Activated CD8-positive, alpha-beta memory T cell treated with anti-CD3 and anti-CD28 coated beads for 4 hours (primary cell): ENCODE data around the gene PDE8B.

Source experiments
- DNase-seq, 2 donors: peaks; one replicate each; pipeline ENCODE4 v3.0.0-alpha.2; 2020; ENCODE audit warnings: low read depth in 2 of 2

Gene PDE8B

DNA sequence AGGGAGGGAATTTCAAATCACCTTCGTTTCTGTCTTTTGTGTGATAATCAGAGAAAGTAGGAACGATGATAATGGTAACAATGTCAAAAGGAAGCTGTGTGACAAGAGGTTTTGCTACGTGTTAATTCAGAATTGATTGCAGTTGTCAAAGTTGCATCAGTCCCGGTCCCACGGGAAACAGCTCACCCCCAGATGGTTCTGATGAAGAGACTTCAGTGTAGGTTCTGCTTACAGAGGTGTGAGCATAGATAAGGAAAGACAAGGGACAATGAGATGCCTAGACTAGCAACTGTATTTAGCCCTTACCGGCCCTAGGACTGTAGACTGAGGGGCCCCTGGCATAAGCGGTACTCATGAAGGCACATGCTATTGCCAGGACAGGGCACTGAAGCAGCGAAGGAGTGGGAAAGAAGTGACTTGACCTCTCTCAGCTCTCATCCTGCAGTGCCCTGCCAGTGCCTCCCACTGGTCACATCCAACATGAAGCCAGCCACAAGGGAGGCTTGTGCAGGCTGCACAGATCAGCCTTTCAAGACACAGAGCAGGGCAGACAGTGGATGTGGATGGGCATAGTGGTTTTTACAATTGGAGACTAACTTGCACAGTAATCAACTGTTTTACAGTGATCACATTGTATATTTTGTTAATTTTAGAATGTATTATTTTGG lies 21.1 kb downstream of the PDE8B start:
- DNase-seq = no peak

DNA sequence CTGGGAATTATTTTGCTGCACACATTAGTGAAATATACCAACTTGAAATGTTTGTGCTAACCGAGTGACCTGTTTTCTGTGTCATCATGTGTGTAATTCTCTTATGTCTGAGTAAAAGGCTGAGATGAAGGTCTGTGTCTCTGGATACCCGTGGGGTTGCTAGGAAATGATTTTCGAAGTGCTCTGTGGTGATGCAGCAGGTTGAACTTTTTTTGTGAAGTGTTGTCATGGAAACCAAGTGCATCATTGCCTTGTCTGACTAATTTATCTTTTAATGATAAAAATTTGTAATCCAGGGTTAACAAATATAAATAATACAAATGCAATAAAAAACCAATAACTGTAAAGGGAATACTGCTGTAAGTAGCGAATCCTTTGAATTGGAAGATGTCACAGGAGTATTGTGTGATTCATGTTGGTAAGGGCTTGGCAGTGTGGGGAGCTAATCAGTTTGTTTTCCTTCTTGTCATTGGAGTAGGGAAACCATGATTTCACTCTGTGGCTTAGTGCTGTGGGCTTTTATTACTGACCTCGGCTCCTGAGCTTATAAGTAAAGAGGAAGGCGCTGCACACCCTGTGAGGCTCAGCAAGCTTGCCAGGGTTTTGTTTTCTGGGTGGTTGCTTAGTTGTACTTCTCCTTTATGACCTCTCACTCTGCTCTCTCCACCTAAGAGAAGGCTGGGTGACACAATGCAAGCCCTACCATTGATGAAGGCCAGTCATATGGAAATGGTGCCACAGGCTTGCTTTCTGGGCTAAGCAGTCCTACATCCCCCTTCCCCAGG lies 22.3 kb downstream of the PDE8B start:
- no peak for DNase-seq

DNA sequence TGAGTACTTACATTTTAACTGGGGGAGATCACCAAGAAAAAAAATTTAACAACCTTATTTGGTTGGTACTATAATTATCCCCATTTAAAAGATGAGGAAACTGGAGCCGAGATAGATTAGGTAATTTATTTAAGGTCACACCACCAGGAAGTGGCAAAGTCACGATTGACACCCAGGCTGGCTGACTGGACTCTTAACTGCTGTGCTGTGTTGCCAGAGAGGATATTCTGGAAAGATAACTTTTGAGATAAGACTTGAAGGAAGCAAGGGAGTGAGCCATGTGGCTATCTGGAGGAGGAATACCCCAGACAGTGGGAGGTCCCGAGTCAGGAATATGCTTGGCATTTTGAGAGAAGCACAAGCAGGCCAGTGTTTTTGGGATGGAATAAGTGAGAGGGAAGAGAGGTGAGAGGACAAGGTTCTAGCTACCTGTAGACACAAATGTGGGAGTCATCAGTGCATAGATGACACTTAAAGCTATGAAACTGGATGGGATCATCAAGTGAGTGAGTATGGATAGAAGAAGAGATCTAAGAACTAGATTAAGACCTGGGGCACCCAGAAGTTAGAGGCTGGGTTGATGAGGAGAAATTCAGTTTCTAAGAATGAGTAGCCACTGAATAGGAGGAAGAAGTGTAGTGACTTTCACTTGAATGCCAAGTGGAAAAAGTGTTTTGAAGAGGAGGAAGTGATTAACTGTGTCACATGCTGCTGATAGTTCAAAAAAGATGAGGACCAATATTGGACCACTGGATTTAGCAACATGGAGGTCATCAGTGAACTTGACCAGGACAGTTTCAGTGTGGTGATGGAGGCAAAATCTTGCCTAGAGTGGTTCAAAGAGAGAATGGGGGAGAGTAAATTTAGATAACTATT lies 25.6 kb downstream of the PDE8B start:
- DNase-seq = no peak

DNA sequence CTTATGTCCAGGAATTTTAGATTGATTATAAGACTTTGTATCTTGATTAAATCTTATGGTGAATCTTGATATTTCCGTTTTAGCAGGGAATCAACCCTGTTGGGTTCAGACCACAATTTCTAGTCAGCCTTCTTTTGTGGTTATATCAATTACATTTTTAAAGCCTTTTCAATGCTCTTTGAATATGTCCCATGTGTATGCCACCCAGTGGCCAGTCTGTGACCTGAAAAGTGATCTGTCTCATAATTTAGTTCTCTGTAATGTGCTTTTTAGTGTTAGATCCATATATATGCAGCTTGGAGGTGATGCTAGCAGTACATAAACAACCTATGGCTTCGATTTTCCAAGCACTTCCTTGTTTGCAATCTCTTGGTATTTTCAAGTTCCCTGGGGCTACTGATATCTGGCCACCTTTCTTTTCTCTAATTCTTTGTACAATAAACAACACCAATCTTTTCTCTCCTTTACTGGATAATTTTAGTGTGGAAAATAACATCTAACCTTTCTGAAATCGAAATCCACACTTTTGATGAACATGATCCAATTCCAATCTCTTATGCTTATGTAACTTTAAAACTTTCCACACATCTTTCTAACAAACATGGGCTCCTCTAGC lies 28.8 kb downstream of the PDE8B start:
- no peak for DNase-seq

DNA sequence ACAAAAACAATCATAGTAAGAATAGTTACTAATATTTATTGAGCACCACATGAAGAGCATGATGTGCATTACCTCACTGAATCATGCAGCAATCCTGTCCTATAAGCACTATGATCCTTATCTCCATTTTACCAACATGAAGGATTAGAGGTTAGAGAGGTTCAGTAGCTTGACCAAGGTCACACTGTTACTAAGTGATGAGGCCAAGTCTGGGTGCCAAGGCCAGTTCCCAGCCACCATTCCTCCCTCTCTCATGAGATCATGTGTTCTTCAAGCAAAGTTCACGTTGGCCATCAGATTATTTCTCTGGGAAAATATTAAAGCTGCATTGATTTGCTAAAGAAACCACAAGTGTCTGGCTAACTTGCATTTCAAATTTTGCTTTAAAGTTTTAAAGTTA lies 31.0 kb downstream of the PDE8B start:
- DNase-seq = no peak

DNA sequence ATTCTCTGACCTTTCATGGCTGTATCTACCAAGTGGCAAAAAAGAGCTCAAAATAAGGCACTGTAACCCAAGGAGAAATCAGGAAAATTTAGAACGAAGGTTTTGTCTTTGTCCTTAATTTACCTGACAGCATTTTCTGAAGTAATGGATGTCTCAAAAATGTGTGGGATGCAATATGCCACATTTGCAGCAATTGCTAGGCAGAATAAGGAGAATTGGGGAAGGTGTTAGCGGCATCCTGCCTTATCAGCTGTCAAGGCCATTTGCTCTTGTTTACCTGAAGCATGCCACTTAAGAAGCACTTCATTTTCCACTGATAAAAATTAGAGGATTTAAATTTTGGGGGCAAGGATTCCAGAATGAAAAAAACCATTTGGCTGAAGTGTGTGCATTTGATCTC lies 39.0 kb downstream of the PDE8B start:
- no peak for DNase-seq

DNA sequence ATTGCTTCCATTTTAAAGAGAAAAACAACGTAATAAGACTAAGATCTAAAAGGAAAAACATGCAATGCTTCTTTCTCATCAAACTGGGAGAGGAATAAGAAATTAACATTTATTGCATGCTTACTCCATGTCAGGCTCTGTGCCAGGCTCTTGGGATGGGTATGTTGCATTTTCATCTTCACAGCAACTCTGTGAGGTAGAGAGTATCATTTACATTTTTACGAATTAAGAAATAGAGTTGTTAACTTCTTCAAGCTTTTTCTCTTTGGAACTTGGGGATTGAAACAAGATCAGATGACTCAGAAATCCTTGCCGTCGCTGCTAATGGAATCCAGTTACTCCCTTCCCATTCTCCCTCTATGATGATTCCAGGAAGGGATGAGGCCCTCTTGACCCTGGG lies 39.5 kb downstream of the PDE8B start:
- no peak for DNase-seq

DNA sequence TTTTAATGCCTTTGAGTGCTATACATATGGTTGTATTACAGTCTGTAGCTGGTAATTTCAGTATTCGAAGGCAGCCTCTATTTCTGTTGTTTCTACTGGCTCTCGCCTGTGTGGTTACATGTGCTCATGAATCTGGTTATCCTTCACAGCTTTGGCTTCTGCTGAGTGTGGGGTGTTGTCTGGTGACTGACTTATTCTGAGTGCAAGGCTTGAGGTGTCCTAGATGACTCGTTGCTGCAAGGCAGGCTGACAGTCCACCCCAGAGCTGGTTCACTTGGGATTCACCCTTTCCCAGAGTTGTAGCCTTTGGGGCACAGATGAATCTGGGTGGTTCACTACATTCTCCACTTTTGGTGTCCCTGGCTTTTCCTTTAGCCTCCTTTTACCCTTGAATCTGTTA lies 41.4 kb downstream of the PDE8B start:
- no peak for DNase-seq

DNA sequence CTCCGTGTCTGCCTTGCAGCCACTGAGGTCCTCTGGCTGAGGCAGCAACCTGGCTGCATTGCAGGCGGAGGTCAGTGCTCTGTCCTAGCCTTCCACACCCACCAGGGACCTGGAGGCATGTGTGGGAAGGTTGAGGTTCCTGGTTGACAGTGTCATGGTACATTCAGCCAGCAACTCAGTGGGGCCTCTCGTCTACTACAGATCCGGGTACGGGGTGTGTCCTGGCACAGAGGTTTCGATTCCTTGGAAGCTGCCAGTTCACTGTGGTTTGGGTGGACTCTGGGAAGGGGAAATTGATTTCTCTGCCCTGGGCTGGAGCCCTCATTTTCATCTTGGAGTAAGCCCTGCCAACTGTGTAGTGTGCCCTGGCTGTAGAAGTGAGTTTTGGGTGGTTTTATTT lies 45.1 kb downstream of the PDE8B start:
- DNase-seq = no peak

DNA sequence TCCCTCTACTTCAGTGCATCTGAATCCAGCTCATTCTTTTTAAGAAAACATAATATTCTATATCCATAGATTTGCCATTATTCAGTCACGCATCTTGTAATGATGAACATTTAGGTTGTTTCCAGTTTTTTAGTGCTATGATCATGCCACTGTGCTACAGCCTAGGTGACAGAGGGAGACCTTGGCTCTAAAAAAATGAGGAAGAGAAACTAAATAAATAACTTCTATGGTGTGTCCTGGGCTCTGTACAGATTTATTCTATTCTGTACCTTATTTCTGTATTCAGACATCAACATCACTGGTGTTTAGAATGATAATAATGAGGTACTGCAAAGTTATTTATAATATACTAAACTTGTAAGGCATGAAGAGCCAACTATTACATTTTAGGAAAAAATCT lies 45.9 kb downstream of the PDE8B start:
- DNase-seq = no peak

DNA sequence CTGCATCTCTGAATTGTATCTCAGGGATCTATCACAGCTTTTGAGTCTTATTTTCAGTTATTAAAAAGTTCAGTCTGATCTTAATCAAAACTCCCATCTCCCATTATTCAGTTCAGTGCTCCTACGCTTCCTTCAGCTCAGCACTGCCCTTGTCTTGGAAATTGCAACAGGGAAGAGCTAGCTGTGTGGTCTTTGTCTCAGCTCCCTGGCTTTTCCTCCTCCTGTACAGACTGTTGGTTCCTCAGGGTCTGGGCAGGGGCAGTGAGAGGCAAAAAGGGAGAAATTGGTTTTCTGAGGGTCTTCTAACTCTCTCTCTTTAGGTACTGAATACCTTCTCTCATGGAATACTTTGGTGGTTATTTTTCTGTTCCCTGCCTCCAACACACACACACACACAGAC lies 48.2 kb downstream of the PDE8B start:
- no peak for DNase-seq

DNA sequence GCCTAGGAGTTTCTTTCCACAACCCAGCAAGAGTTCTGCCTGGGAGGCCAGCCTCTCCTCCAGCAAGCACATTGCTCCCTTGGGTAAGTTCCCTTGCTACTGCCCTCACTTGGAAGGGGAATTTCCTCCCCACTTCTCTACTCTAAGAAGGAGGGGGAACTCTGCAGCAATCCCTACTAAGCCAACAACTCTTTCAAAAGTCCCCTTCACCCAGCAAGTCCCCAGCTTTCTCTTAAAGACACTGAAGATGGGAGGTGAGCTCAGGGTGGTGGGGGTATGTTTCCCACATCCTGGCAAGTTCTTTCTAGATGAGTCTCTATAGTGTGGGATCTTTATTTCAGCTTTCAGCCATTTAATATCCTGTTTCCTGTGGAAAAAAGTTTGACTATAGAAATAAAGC lies 49.0 kb downstream of the PDE8B start:
- DNase-seq = no peak

DNA sequence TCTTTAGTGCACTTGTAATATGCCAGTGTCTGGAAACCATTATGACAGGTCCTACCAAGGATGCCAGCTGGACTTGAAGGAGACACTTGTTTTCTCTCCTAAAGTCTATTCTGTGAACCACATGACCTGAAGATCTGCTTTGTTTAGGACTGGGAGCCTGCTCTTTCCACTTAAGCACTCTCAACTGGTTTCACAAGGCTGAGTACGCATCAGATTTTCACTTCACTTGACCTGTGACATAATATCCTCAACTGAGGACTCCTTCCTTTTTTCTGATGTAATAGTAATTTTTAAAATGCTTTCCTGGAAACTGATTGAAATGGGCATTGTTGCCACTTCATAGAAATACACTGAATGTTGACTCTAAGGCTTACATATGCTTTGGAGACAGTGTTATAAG lies 52.2 kb downstream of the PDE8B start:
- DNase-seq = no peak

DNA sequence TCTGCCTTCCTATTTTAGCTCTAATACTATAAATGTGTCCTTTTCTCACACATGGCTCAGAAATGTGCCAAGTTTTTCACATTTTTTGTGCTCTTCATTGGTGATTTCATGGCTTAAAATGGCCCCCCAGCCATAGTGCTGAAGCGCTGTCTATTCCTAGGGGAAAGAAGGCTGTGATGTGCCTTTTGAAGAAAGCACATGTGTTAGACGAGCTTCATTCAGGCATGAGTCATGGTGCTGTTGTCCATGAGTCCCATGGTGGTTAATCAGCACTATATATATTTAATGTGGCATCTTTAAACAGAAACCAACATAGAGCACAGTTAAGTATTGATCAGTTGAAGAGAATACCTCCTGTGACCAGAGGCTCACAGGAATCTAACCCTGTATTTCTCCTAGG lies 55.8 kb downstream of the PDE8B start:
- no peak for DNase-seq

DNA sequence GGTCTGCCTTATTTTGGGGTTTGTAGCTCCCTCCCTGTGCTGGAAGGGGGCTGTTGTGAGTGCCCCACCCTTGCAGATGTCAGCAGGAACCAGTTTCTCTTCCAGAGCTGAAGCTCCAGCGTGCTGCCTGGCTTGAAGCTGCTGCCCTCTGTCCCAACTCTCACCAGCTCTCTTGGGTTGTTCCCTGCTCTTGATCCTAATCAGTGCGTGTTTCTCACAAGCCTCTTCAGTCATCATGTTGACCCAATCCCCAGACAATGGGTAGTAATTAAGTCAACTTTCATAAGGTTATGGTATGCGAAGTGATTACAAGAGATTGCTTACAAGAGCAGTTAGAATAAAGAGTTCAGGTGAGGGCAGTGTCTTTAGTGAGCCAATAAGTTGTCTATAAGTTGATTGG lies 57.0 kb downstream of the PDE8B start:
- DNase-seq = no peak

DNA sequence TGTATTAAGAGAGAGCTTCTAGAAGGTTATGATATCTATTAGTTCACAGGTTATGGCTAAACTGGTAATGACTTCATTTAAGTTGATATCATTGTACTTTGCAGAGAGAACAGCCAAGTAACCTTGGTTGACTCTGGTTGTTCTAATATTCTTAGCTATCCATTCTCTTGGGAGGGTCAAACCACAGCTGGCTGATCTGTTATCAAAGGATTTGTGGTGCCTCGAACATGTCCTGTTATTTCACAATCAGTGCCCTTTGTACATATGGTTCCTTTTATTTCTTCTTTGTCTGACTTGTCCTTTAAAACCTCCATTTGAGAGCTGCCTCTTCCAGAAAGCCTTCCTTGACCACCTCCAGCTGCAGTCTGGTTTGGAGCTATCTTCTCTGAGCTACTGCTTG lies 61.7 kb downstream of the PDE8B start:
- no peak for DNase-seq

DNA sequence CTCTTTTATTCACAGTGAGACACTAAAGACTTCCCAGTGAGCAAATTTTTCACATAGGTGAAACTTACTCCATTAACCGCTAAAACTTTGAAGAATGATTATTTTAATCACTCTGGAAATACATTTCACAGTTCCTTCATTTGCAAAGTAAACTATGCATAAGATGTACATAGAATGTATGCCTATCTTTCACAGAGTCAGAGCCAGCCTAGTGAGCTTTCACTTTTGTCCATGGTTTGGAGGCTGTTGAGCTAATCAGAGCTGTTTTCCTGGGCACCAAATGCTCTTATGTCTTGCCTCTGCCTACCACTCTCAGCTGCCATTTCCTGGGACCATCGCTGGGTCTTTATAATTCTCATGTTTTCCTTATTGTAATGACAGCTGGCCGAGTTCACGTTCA lies 67.3 kb downstream of the PDE8B start:
- no peak for DNase-seq

DNA sequence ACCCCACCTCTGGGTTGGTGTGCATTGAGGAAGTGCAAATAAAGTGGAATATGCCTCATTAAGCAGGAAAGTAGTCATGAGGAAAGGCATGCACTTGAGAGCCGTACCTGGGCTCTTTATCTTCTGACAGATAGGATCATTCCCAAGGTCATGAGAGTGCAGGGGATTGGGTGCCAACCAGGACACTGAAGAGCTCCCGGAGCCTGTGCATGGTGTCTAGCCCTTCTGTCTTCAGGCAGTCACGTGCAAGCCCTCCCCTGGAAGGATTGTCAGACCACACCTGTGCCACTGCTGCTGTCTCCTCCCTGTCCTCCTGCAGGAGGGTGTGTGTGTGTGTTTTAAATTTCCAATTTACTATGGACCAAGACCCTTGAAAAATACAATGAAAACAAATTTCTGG lies 69.6 kb downstream of the PDE8B start:
- DNase-seq = no peak

DNA sequence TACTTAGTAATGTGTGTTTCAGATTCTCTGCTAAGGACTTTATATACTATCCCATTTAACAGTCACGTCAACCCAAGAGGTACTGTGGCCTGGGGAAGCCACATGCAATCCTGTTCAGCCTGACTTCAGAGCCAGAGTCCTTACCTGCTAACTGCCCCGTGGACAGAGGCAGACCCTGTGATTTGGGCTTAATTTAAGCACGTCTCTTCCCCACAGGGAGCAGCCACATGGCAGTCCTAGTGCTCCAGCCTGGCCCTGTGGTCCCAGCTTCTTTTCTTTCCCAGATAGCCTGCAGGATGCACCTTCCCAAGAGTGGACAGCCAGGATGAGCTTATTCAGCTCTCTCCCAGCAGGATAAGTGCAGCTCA lies 71.5 kb downstream of the PDE8B start:
- no peak for DNase-seq

DNA sequence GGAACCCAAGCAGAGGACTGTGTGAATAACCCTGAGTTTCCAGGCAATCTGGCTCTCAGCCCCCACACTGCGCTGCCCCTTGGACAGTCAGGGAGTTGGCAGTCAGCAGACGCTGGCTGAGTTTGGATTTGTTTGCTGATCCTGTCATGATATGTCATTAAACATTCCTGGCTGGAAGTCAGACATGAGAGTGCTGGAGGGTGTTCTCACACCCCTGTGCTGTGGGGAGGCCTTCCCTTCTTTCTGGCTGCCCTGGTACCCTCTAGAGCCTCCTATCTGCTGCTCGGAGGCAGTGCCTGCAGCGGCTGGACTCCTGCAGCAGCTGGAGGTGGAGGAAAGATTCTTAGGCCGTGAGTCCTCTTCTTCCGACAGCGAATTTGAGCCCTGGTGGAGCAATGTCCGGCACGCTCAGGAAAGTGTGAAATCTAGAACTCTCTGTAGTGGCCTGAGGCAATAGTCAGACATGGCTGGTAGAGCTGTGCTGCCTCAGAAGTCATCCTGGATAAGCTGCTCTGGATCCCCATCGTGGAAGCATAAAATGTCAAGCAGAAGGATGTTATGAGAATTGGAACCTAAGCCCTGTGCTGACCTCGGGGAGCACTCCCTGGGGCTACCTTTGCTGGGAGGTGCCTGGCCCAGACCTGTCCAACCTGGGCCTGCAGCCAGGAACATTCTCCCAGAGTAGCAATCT lies 72.0 kb downstream of the PDE8B start:
- DNase-seq = no peak

DNA sequence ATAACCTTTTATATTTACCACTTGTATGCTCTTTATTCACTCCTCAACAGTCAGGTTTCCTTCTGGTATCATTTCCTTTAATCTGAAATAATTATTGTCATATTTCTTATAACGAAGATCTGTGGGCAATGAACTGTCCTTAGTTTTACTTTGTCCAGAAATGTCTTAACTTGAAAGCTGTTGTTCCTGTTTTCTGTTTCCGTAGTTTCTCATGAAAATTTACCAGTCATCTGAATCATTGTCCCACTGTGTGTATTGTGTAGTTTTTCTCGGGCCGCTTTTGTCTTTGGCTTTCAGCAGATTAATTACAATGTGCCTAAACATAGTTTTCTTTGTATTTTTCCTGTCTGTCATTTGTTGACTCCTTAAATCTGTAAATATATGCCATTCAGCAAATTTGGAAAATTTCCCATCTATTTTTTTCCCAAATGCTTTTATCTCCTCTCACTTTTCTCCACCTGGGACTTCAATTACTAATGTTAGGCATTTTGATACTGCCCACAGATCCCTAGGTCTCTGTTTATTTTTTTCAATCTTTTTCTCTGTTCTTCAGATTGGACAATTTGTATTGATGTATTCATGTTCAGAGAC lies 74.9 kb downstream of the PDE8B start:
- DNase-seq = no peak
